Neural cell (in vitro differentiated cells): ENCODE results near the gene ZNF546.

ENCODE experiments used
- CTCF ChIP-seq: fragments of 450-650 bp; IDR thresholded peaks from 2 replicates; pipeline ENCODE4 v1.5.1; 2014; ENCODE audit warnings: antibody characterized with exemption, mild to moderate bottlenecking, moderate library complexity; ENCODE audit not compliant: poor library complexity, severe bottlenecking
- EP300 ChIP-seq: fragments of 450-650 bp; conservative IDR thresholded peaks from 2 replicates; pipeline ENCODE4 v1.6.1; 2014; ENCODE audit warnings: antibody characterized with exemption, mild to moderate bottlenecking, moderate library complexity; ENCODE audit not compliant: poor library complexity, severe bottlenecking
- EZH2 ChIP-seq: fragments of 200-600, 300-800 bp; shearing (Covaris generic), sonication (generic); IDR thresholded peaks from 2 replicates; pipeline ENCODE4 v1.6.1; 2014; ENCODE audit warnings: antibody characterized with exemption, low read length, borderline replicate concordance, mild to moderate bottlenecking; ENCODE audit not compliant: insufficient read depth, poor library complexity, severe bottlenecking
- POLR2AphosphoS5 ChIP-seq: IDR thresholded peaks from 2 replicates; pipeline ENCODE4 v1.6.1; 2012
- TAF1 ChIP-seq: IDR thresholded peaks from 2 replicates; pipeline ENCODE4 v1.6.1; 2012; ENCODE audit warnings: low read depth
- TF ChIP-seq, protein P1 (sequence below): IDR thresholded peaks from 2 replicates; pipeline ENCODE4 v1.6.1; 2012; ENCODE audit warnings: borderline replicate concordance

- TF ChIP-seq EP300, result no peak
- no peak for TF ChIP-seq CTCF
- TF ChIP-seq, protein P1, sequence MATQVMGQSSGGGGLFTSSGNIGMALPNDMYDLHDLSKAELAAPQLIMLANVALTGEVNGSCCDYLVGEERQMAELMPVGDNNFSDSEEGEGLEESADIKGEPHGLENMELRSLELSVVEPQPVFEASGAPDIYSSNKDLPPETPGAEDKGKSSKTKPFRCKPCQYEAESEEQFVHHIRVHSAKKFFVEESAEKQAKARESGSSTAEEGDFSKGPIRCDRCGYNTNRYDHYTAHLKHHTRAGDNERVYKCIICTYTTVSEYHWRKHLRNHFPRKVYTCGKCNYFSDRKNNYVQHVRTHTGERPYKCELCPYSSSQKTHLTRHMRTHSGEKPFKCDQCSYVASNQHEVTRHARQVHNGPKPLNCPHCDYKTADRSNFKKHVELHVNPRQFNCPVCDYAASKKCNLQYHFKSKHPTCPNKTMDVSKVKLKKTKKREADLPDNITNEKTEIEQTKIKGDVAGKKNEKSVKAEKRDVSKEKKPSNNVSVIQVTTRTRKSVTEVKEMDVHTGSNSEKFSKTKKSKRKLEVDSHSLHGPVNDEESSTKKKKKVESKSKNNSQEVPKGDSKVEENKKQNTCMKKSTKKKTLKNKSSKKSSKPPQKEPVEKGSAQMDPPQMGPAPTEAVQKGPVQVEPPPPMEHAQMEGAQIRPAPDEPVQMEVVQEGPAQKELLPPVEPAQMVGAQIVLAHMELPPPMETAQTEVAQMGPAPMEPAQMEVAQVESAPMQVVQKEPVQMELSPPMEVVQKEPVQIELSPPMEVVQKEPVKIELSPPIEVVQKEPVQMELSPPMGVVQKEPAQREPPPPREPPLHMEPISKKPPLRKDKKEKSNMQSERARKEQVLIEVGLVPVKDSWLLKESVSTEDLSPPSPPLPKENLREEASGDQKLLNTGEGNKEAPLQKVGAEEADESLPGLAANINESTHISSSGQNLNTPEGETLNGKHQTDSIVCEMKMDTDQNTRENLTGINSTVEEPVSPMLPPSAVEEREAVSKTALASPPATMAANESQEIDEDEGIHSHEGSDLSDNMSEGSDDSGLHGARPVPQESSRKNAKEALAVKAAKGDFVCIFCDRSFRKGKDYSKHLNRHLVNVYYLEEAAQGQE, result no peak
- TF ChIP-seq POLR2AphosphoS5, result no peak
- TF ChIP-seq EZH2, result no peak
- TF ChIP-seq TAF1, result no peak
Observed at GRCh38 chr19:40070058-40070457, 73.2 kb downstream of the ZNF546 start.
